Thyroid gland (tissue), 4 donors: ENCODE data around the gene DGKB. TPM values are rescaled to one million over a fixed set of nuclear protein-coding genes. Genes with fewer than 3 reads are reported as not detected.

Source experiments
- DNase-seq, 2 donors: peaks; one replicate each; pipeline ENCODE4 v3.0.0-alpha.2; 2019
- H3K27ac ChIP-seq, 3 donors: fragments of 200-600 bp; sonication (generic); 1 replicate in 2 of 3; 2 replicates in 1 of 3; pipeline ENCODE4 v1.5.1; 2016 to 2019; ENCODE audit warnings: mild to moderate bottlenecking in 1 of 3, moderate library complexity in 1 of 3
- H3K27me3 ChIP-seq: fragments of 200-600 bp; sonication (generic); one replicate; pipeline ENCODE4 v1.5.1; 2019
- H3K36me3 ChIP-seq, 2 donors: fragments of 200-600 bp; sonication (generic); one replicate each; pipeline ENCODE4 v1.5.1; 2016 to 2019
- H3K4me1 ChIP-seq, 2 donors: fragments of 200-600 bp; sonication (generic); one replicate each; pipeline ENCODE4 v1.5.1; 2017 to 2019
- H3K4me3 ChIP-seq, 3 donors: fragments of 200-600 bp; sonication (generic); replicated peaks in 1 of 3; 1 replicate in 2 of 3; 2 replicates in 1 of 3; pipeline ENCODE4 v1.5.1; 2016; ENCODE audit warnings: mild to moderate bottlenecking in 1 of 3
- H3K9me3 ChIP-seq: fragments of 200-600 bp; sonication (generic); one replicate; pipeline ENCODE4 v1.5.1; 2017
- CTCF ChIP-seq, 6 experiments: fragments of 200-600 bp in 3 of 6; fragments of 450-650 bp in 3 of 6; sonication (generic) in 3 of 6; IDR thresholded peaks; one replicate each; pipeline ENCODE4 v1.5.1; 2016 to 2019; ENCODE audit warnings: antibody characterized with exemption in 6 of 6, mild to moderate bottlenecking in 2 of 6, inconsistent platforms in 1 of 6, moderate library complexity in 1 of 6
- POLR2A ChIP-seq, 2 donors: fragments of 450-650 bp; IDR thresholded peaks; one replicate each; pipeline ENCODE4 v1.6.1; 2017; ENCODE audit warnings: antibody characterized with exemption in 2 of 2, mild to moderate bottlenecking in 2 of 2, moderate library complexity in 1 of 2
- WGBS, 2 donors: methylation state at CpG; one replicate each; pipeline ENCODE4 v1.1.5; 2017; 5-methylcytosine and 5-hydroxymethylcytosine counted together
- intact Hi-C: fragments of 100-400 bp; cut with DNase I; formaldehyde crosslinking; loops from one replicate; pipeline ENCODE4 v1.15.1; 2023
- total RNA-seq, 4 donors: library from RNA; depleted of rRNA; stranded (reverse); fragments of >200 nt; gene quantifications; one replicate each; pipeline ENCODE4 v1.2.3, GENCODE V29; 2016

DGKB gene
- total RNA-seq, 4 donors from 2014 or later: 0.11 to 2.1 (median 0.49) TPM; not detected in 1

- Histone ChIP-seq H3K9me3 (no peaks in the 10 kb centered on the region), H3K4me1 (no peaks in the 10 kb centered on the region), H3K27ac (no peak overlapping the region), H3K27me3 (no peaks in the 10 kb centered on the region), H3K36me3 (no peaks in the 10 kb centered on the region), H3K4me3 (no peak overlapping the region)
- intact Hi-C loops: no loop called here
- TF ChIP-seq POLR2A (IDR thresholded peaks at IDR 0.05) (no peak), CTCF (IDR thresholded peaks at IDR 0.05) (no peak)
- WGBS, 2 donors: 92% methylated on average over 2 of the region's 2 CpGs
- no peak for DNase-seq
These were observed 786.9 kb downstream of the DGKB start for GRCh38 chr7:14115701-14116100.

GRCh38 chr7:14104861-14105260 is 797.7 kb downstream of the DGKB start:
- H3K4me3 ChIP-seq: no peak overlapping the region
- WGBS, 2 donors: 87 to 95% methylated on average over 3 of the region's 3 CpGs
- intact Hi-C loops: no loop called here
- no peak for TF ChIP-seq POLR2A (IDR thresholded peaks at IDR 0.05)
- no peak for TF ChIP-seq CTCF (IDR thresholded peaks at IDR 0.05)
- H3K4me1 ChIP-seq: no peaks in the 10 kb centered on the region
- no peaks in the 10 kb centered on the region for H3K27me3 ChIP-seq
- no peak for DNase-seq
- H3K27ac ChIP-seq: no peak overlapping the region
- no peaks in the 10 kb centered on the region for H3K36me3 ChIP-seq
- no peaks in the 10 kb centered on the region for H3K9me3 ChIP-seq

GRCh38 chr7:14096159-14096558 is 806.4 kb downstream of the DGKB start:
- H3K27ac ChIP-seq: no peak overlapping the region
- intact Hi-C loops: no loop called here
- TF ChIP-seq POLR2A (IDR thresholded peaks at IDR 0.05) (no peak), CTCF (IDR thresholded peaks at IDR 0.05) (no peak)
- DNase-seq: no peak
- H3K4me3 ChIP-seq: no peak overlapping the region
- H3K27me3 ChIP-seq: no peaks in the 10 kb centered on the region
- no peaks in the 10 kb centered on the region for H3K9me3 ChIP-seq
- WGBS, 2 donors: 88 to 92% methylated on average over 1 of the region's 1 CpG
- H3K4me1 ChIP-seq: no peaks in the 10 kb centered on the region
- H3K36me3 ChIP-seq: no peaks in the 10 kb centered on the region

- Histone ChIP-seq H3K27ac (no peak overlapping the region), H3K4me3 (no peak overlapping the region), H3K9me3 (no peaks in the 10 kb centered on the region), H3K36me3 (no peaks in the 10 kb centered on the region), H3K4me1 (no peaks in the 10 kb centered on the region), H3K27me3 (no peaks in the 10 kb centered on the region)
- no peak for TF ChIP-seq CTCF (IDR thresholded peaks at IDR 0.05)
- no peak for TF ChIP-seq POLR2A (IDR thresholded peaks at IDR 0.05)
- intact Hi-C loops: no loop called here
- no peak for DNase-seq
- WGBS, 2 donors: 78 to 79% methylated on average over 4 of the region's 4 CpGs
These were observed 807.2 kb downstream of the DGKB start for GRCh38 chr7:14095233-14095950.
